HG02642 (cell line): ENCODE data around the gene CSRNP3.

Experiments
- ATAC-seq: cut with Tn5 transposase; IDR thresholded peaks from one replicate; pipeline ENCODE4 v1.9.1; 2021; ENCODE audit warnings: mild to moderate bottlenecking; ENCODE audit not compliant: unreplicated experiment, poor library complexity

The CSRNP3 gene

GRCh38 chr2:165469417-165469816, at the start of gene CSRNP3:
CSRNP3 (plus strand) TSS chr2:165469698; CDS start chr2:165595066, 125,368 bp downstream.
- no peak for ATAC-seq

DNA sequence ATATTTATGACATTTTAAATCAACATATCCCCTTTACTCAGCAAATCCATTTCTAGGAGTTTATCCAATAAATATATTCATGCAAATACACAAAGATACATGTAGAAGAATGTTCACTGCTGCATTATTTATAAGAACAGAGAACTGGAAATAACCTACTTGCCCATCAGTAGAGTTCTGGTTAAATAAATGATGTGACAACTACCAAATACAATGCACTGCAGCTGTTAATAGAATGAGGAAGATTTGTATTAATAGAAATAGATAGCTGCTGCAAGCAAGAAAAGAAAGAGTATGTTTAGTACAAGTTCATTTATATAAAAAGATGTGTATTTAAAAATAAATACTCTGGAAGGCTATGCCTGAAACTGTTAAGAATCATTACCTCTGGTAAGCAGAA, 49.3 kb upstream of the CSRNP3 start:
- ATAC-seq, result no peak

DNA sequence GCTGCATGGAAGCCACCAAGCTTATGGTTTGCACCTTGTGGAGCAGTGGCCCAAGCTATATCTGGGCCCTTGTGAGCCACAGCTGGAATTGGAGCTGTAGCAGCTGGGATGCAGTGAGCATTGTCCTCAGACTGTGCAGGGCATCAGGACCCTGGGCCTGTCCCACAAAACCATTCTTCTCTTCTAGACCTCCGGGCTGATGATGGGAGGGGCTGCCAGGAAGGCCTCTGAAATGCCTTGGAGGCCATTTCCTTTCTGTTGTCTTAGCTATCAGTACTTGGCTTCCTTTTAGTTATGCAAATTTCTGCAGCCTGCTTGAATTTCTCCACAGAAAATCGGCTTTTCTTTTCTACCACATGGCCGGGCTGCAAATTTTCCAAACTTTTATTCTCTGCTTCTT, 46.4 kb upstream of the CSRNP3 start:
- no peak for ATAC-seq

DNA sequence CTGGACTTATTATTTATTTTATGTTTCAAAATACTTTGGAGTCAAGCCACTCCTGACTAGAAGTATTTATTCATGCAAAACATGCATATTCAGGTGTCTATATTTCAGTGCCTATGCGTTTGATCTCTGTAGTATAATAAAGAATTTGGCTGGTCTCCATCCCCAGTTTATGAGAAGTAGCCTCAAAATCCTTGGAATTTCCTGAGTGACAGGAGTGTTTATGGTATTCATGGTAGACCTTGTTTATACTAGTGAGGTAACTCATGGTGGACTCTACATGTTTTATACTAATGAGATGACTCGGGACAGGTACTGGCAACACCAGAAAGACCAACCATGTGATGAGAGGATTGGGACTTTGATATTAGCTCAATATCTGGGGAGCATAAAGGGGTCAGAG, 43.9 kb upstream of the CSRNP3 start:
- ATAC-seq, result no peak

DNA sequence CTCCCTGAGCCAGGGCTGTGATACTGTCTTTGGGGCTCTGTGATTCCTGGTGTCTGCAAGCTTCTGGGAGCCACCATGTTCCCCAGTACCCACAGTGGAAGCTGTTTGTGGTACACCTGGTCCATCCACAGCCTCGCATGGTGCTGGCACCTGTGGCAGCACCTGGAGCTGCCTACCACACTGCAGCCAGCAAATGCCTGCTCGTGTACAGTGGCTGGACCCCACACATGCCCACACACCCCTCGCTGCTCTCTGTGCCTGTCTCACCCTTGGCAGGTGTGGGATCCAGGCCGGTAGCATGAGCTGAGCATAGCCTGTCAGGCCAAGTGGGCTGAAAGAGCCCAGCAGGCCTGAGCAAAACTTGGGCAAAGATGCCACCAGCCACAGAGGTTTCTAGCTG, 41.8 kb upstream of the CSRNP3 start:
- no peak for ATAC-seq

DNA sequence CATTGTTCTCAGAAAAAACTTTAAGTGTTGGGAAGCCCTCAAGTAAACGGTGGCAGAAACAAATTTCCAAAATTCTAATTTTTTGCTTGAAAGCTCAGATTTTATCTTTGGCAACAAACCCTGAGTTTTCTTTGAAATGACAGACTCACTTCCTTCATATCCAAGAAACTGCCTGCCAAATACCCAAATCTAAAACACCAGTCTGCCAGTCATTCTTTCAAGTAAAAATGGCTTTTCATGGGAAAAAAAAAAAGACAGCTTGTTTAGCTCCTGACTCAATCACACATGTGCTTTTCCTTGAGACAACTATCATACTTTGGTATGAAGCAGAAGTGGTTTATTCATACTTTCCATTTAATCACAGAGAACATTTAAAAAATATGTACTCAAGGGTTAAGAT, 40.6 kb upstream of the CSRNP3 start:
- ATAC-seq, result no peak

DNA sequence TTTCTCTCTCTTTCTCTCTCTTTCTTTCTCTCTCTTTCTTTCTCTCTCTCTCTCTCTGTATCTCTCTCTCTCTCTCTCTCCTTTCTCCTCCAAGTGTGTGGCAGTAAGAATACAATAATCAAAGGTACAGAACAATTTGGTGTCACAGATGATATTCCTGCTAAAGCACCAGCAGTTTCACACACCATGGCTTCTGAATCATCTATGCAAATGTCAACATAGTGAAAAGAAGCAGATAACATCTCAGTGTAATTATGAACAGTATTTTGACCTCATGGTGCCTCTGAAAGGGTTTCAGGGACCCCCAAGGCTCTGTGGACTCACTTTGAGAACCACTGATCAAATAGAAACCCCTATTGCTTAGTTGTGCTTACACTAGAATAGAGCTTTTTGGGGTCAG, 38.5 kb upstream of the CSRNP3 start:
- ATAC-seq, result no peak

GRCh38 chr2:165432234-165432966, 37.1 kb upstream of the CSRNP3 start:
- ATAC-seq, result no peak

DNA sequence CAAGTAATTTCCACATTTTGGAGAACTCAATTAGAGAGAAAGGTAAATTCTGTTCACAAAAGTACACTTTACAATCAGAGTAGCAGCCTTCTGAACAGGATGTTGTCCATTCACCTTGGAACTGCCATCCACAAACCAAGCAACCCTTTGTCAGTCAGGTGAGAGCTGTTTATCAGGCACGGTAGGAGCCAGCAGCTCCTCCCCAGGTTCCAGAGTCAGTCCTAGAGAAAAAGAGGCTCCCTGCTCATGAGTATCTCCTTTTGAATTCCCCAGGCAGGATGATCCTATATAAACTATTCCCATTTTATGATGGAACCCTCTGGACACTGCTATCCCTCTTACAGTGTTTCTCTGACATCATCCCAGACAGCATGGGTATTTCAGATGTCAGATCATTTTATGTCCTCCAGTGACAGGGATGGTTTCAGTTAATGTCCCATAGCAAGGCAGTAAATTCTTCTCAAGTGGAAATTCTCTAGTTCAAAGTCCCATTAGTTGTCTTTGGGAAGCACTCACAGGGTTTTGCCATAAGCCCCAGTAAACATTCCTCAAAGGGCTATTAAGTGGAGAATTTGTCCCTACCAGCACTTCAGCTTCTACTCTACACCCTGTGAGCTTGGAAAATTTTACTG, 34.5 kb upstream of the CSRNP3 start:
- no peak for ATAC-seq

DNA sequence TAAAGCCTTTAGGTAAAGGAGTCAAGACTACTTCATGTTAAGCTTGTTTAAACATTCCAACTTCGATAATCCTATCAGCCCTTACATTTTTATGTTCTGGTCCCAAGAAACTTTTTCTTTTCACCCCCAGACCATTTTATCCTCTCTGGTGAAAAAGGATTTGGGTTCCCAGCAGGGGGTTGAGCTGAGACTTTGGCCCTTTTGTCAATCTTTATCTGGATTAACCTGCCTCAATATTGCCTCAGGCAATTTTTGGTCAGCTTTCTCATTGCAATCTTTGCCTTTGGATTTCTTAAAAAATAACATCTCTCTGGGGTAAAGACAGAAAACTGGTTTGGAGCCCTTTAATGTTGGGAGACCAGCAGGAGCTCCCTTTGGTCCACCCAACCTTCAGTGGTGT, 33.9 kb upstream of the CSRNP3 start:
- ATAC-seq, result no peak

GRCh38 chr2:165436559-165436958, 32.9 kb upstream of the CSRNP3 start:
- no peak for ATAC-seq

DNA sequence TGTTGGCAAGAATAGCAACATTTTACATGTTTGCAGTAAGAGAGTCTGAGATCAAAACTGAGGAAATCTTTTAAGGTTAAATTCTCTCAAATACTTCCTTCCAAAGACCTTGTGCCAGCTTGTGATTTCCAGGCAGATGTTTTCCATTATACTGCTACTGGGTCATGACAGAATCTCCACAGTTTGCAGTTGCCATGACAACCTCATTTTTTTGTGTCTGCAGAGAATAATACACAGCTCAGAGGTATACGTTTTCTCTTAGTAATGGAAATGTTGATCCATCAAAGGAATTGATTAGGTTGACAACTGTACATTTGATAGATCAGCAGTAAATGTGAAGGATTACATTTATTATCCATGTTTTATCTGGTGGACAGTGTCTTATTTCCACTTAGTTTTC, 29.1 kb upstream of the CSRNP3 start:
- no peak for ATAC-seq

- ATAC-seq, result no peak
Measured at GRCh38 chr2:165443511-165443910, 26.0 kb upstream of the CSRNP3 start.

DNA sequence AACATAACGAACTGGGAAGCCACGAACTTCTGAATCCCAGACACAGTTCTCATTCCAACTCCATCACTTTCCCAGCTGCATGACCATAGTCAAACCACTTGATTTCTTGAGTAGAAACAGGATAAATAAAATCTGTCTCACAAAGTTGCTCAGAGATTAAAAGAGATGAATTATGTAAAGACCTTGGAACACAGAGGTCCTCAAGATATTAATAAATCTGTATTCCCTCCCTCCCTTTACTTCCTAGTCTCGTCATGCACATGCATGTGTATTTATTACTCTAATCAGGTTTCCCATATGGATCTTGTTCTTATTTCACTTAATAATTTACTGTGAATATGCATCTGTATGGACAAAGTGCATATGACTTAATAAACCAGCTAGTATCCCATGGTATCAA, 21.1 kb upstream of the CSRNP3 start:
- no peak for ATAC-seq

- no peak for ATAC-seq
Measured at GRCh38 chr2:165450156-165450555, 19.3 kb upstream of the CSRNP3 start.

GRCh38 chr2:165452327-165452726, 17.2 kb upstream of the CSRNP3 start:
- ATAC-seq, result no peak

DNA sequence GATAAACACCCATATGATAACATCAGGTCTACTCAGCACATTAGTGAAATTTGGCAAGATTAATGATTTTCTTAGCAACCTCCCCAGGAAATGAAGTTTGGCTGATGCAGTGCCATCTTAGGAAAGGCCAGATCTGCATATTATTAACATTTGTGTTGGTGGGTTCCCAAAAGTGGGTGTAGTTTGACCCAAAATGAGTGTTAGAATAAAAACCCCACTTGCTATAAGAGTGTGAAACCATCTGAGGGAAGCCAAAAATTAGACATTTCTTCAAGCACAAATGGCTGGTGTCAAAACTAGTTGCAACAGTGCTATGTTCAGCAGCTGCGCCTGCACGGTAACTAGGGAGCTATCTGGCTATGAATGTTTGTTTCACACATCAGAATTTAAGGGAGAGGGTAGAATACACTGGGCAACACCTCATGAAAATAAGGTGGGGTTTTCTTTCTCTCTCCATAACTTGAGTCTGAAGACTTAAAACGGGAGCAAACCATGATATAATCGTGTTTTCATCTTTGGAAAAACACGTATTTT, 15.9 kb upstream of the CSRNP3 start:
- ATAC-seq, result no peak

GRCh38 chr2:165454905-165455304, 14.6 kb upstream of the CSRNP3 start:
- ATAC-seq, result no peak

- no peak for ATAC-seq
Measured at GRCh38 chr2:165456027-165456426, 13.5 kb upstream of the CSRNP3 start.

GRCh38 chr2:165462443-165462842, 7.1 kb upstream of the CSRNP3 start:
- no peak for ATAC-seq

GRCh38 chr2:165466386-165466785, 3.1 kb upstream of the CSRNP3 start:
- ATAC-seq, result no peak

DNA sequence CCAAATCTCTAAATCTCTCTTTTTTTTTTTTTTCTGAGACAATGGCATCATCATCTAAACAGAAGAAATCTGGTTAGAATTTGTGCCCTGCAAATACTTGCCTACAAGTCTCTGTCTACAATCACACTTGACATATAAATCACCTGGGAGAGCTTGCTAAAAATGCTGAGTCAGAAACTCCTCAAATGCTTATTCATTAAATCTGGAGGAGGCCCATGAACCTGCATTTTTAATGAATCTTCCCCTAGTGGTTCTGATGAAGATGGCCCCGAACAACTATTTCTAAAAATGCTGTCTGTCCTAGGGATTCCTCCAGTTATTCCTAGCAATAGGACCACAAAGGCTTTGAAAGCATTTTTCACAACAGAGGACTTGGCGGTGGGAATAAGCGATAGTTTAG, 1.6 kb upstream of the CSRNP3 start:
- ATAC-seq, result no peak
